NCI-H2107 (cell line): Measurements from ENCODE around the gene PLSCR4.

Source experiments
- DNase-seq: peaks from one replicate; lab custom pipeline; 2025; lab: John Stamatoyannopoulos, UW

PLSCR4 gene

GRCh38 chr3:146160321-146160963 is 90.5 kb downstream of the PLSCR4 start:
- peak; percentile 78 for DNase-seq

GRCh38 chr3:146159616-146160320 is 91.1 kb downstream of the PLSCR4 start:
- DNase-seq: no peak

- DNase-seq: no peak
These were observed 91.9 kb downstream of the PLSCR4 start for GRCh38 chr3:146159037-146159436.

GRCh38 chr3:146157325-146158060 is 93.4 kb downstream of the PLSCR4 start:
- DNase-seq: no peak

- no peak for DNase-seq
These were observed 94.1 kb downstream of the PLSCR4 start for GRCh38 chr3:146156666-146157314.

GRCh38 chr3:146156095-146156494 is 94.8 kb downstream of the PLSCR4 start:
- no peak for DNase-seq

GRCh38 chr3:146154995-146155394 is 95.9 kb downstream of the PLSCR4 start:
- no peak for DNase-seq

- no peak for DNase-seq
These were observed 96.6 kb downstream of the PLSCR4 start for GRCh38 chr3:146154316-146154715.

GRCh38 chr3:146153429-146153828 is 97.5 kb downstream of the PLSCR4 start:
- DNase-seq: no peak

GRCh38 chr3:146152834-146153233 is 98.1 kb downstream of the PLSCR4 start:
- DNase-seq: no peak

- no peak for DNase-seq
These were observed 102.4 kb downstream of the PLSCR4 start for GRCh38 chr3:146148468-146148931.

GRCh38 chr3:146145642-146146041 is 105.3 kb downstream of the PLSCR4 start:
- no peak for DNase-seq

GRCh38 chr3:146142757-146143156 is 108.1 kb downstream of the PLSCR4 start:
- DNase-seq: no peak
